Measurements from ENCODE around the gene KCND2.

Gene KCND2

DNA sequence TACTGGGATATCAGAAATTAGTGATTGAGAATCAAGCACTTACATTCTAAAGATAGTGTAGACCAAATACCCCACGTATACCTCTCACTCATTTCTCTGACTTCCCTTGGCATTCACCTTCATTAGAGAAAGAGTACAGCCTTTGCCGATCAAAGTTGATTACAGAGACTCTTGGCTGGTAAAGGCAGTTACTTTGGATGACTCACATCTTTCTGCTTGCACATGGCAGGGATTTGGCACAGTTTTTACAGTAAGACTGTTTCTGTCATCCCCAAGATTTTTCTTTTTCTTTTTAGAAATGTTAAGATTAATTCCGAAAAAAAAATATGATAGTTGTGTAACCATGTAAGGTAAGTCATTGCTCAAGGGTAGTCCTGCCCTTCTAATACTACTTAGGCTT lies 442.0 kb downstream of the KCND2 start:
- DNase-seq = no peak

DNA sequence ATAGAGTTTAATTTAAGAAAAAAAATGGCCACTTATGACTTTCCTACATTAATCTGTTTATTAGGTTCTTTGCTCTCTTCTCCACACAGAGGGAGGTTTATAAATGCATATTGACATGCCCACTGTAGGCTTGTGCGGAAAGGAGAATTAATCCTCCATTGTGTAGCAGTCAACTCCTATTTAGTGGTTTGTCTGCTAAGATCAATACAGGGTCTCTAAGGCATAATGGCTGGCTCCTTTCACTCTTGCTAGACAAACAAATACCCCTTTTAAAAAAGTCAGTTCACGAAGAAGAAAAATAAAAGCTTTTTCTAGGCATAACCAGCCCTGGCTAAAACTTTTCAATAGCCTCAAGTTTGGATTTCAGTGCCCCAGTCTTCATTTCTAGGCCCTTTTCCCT lies 443.3 kb downstream of the KCND2 start:
- no peak for DNase-seq

DNA sequence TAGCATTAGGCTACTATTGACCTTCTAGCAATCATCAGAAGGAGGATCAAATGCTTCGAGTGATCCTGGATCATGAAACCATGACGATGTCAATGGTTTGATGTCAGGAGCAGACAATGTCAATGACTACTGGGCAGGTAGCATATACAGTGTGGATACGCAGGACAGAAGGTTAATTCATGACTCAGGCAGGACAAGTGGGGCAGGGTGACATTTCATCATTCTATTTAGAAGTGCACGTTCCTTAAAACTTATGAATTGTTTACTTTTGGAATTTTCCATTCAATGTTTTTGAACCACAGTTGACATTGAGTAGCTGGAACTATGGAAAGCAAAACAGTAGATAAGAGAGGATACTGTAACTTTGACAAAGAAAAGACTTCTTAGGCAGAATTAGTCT lies 444.2 kb downstream of the KCND2 start:
- no peak for DNase-seq

DNA sequence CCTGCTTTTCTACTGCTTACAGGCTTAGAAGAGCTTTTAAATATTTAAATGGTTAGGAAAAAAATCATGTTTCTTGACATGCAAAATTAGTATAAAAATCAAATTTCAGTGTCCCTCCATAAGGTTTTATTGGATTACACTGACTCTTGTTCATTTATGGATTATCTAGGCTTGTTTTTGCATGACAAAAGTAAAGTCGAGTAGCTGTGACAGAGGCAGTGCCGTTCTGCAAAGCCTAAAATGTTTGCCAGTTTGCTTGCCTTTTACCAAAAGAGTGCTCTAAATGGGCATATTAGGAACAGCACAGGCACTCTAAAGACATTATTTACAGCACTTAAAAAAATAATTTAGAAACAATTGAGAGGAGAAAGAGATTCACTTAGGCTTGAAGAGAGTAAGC lies 445.4 kb downstream of the KCND2 start:
- DNase-seq = no peak

DNA sequence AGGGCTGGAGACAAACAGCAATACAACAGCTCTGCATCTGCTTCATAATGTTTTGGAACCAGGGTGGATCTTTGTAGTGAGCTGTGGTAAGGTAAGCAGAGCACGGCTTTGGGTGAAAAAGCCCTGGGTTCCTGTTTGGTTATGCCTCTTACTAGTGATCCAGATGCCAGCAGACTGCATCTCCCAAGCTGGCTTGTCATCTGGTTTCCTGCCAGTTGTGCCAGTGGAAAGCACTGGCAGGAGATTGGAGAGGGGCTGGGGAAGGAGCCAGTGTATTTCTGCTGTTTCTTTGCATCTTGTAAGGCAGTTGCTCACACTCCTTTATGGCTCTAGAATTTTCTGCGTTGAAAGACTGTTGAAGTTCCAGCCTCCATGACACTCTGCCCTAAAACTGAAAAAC lies 447.3 kb downstream of the KCND2 start:
- DNase-seq = no peak

DNA sequence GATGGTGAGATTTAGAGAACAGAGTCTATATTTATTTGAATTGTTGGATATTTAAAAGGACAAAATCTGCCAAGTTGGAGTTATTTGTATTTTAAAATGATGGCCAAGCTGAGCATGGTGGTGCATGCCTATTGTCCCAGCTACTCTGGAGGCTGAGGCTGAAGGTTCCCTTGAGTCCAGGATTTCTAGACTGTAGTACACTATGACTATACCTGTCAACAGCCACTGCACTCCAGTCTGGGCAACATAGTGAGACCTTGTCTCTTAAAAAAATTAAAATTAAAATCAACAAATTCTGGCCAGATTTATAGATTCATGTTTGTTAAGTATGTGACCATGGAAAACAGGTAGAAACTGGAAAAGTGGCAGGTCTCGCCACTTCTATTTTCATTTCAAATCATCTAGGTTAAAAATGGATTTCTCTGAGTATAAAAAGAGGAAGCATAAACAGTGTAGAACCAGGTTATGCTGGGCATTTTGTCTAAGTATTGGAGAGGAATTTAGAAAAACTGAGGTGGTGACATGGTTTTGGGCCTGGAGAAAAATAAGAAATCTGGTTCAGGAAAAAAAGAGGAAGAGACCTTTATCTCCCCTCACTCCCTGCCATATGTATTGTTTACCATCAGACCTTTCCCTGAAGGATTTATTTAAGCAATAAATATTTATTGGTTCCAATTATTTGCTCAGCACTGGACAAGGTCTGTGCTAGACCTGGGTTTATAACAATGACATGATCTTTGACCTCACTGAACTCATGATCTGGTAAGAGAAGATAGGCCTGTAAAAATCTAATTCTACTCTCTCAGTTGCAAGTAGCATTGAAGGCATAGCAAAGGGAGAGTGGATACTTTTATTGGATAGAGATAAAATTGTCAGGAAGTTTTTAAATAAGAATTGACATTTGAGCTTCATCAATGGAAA lies 450.8 kb downstream of the KCND2 start:
- DNase-seq = no peak

DNA sequence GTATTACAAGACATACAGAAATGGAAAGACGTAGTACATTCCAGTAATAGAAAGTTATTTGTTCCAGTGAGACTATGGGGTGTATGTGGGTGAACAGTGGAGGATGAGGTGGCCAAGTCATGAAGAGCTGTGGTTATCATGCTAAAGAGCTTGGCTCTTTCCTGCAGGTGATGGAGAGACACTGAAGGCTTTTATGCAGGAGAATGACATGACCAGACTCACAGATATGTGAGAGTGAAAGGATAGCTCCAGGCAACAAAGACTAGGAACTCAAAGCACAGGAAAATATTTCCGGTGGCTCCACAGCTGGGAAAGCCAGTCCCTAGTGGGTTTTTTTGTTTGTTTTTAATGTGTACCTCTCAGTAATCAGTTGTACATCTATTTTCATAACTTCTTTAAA lies 451.5 kb downstream of the KCND2 start:
- no peak for DNase-seq

DNA sequence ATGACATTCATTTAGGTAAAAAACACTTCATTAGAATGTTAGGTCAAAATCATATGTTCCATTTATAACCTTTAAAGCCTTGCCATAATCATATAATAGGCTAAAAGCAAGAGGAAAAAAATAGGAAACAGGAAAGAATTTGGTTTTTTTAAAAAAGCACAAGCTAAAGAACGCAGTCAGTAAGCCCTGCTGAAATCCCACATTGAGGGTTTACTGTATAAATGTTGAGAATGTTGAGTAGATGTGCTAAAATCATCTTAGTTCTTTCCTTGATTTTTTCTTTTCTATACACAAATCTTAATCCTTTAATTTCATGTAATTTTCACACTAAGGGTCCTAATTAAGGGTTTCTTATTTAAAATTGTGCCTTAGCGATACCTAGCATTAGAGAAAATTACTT lies 452.0 kb downstream of the KCND2 start:
- no peak for DNase-seq

DNA sequence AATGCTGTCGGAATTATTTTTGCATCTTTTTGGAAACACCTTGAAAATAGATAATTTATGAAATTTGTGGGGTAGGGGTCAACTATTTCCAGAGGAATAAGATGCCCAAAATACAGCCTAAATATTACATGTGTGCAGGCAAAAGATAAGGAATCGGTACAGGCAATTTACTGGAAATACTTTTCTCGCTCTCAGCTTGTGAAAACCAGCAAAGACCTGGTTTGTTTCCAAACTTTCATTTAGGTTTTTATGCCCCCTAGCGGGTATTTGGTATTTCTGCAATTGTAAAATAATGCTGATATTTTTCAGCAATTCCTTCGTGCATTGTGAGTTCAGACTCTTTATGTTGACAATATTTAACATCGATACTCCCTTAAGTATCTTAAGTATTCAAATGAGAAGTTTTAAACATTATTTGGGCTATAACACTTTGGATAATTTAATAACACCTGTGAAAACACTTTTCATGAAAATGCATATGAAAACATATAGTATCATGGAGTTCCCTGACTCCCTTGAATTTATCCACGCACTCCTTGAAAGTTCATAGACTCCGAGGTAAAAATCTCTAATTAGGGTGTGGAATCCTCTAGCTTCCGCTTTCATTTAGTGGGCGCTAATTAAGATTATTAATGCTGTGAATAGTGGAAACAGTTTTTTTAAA lies 452.5 kb downstream of the KCND2 start:
- no peak for DNase-seq

DNA sequence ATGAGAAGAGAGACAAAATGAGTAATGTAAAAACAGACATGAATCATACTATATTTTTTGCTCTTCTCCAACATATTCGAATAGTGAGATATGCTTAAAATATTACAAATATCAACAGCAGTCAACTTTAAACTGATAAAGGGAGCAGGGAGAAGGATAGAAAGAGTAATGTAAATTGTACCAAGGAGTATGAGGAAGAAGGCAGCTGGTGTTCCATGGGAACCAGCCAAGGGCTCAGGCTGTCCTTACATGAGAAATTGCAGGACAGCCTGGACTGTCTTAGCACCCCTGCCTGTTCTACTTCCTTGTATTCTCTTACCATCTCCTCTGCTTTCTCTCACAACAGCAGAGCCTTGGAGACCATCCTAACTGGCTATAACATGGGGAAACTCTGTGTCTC lies 456.3 kb downstream of the KCND2 start:
- no peak for DNase-seq

DNA sequence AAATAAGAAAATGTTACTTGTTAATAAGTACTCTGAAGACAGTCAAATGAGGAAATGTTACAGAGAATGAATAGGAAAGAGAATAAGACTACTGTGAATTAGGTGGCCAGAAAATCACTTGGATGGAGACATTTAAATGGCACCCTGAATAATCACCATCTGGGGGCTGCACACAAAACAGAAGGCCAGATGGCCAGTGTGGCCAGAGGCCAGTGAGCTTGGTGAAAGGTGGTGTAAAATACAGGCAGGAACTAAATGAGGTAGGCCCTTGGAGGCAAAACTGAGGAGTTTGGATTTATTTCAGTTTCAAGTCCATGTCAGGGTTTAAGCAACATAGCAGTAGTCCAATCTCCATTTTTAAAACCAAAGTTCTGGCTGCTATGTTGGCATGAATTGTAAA lies 458.3 kb downstream of the KCND2 start:
- no peak for DNase-seq

DNA sequence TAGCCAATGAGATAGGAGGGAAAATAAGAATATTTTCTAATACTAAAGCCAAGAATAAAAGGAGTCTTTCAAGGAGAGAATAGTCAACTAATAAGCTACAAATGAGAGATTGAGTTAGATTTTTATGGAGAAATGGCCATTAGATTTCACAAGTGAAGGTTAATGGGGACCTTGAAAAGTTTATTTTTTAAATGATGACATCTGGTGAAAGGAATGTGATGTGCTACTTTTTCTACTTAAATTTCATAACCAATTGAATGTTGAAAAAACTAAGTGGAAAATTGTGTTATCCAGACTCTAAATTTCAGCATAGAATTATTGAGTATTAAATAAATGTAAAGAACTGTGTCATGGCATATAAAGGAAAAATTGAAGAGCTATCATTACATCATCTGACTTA lies 459.3 kb downstream of the KCND2 start:
- DNase-seq = no peak

DNA sequence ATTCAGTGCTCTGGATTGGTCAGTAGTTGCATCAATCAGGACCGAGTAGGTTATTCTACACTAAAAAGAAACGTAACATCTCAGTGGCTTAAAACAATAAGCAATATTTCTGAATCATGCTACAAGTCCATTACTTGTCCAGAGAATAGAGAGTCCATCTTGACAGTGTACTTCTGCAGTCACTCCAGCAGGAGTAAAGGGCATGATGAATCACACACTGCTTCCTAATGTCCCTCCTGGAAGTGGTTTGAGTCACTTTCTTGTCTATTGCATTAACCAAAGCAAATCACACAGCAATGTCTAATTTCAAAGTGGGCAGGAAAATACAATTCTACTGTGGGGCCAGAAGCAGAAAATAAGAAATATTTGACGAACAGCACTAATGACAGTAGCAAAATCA lies 460.2 kb downstream of the KCND2 start:
- no peak for DNase-seq

DNA sequence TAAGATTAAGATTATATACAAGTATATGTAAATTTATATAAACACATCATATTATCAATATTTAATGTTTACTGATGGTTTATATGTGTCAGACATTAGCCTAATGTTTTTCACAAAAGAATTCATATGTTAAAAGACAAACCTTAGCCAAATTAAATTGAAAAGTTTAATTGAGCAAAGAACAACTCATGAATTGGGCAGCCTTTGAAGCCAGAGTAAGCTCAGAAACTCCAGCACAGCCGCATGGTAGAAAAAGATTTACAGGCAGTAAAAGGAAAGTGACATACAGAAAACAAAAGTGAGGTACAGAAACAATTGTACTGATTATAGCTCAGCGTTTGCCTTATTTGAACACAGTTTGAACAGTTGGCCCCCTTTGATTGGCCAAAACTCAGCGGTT lies 460.9 kb downstream of the KCND2 start:
- DNase-seq = no peak

DNA sequence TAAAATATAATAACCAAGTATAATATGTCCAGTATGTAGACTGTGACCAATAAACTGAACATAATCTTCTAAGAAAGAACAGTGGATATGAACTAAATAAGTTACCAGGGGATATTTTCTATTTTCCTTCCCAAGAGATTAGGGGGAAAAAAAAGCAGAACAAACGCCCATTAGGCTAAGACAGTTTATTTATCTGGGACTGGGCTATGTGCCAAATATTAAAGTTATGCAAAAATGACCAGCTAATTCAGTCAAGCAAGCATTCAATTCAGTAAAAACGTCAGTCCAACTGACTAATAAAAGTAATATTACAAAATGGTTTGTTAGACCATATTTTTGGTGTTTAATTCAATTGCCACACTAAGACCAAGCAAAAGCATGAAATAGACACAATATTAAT lies 462.8 kb downstream of the KCND2 start:
- no peak for DNase-seq

DNA sequence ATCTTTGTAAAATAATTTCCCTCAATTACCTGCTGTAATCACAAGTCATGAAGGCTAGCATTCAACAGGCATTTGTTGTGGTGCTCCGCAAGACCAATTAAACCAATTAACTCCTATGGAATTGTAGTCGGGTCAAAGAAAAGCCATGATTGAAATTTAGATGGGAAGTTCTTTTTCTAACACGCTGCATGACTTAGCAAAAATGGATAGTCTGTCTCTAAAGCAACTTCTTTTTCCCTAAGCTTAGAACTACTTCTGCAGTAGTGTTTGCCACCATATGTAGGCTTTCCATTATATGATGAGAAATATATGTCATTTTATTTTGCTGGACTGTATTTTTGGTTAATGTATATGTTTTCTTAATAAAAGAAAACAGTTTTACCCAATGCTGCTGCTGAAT lies 465.8 kb downstream of the KCND2 start:
- DNase-seq = no peak

DNA sequence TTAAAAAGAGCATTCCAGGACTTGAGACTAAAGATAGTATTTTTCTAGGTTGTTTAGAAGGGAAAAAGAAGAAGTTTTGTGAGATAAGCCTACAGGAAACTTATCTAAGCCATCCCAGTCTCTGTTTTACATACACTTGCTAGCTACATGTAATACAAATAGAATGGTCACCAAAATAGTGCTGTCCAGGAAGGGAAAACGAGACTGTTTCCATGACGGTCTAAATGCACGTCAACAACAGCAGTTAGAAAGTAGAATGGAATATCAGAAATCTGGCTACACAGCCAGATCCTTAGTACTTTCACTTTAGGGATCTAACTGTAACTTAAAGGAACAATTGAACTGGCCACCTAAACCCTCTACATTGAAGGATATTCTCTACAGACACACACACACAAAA lies 467.4 kb downstream of the KCND2 start:
- no peak for DNase-seq

DNA sequence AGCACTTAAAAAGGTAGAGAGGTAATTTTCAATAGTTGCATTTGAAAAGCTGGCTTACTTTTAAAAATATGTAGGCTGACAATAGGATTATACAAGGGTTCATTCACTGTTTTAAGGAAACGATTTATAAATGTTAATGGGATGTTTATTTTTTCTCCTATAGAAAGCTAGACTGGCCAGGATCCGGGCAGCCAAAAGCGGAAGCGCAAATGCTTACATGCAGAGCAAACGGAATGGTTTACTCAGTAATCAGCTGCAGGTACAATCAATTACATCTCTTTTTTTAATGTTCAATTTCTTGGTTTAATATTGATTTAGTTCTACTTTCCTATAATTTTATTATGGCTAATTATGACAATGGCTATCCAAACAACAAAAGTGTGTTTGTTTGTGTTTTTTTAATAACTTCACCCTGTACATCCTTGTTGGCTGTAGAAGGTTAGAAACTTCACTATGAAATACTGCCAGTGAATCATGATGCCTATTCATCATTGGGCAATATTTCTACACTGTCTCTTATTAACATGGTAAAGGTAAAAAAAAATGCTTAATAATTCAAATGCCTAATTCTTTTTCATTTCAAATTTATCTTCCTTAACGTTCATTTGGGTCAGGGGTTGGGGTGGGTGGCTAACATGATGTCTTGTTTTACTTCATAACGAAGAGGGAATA lies 468.5 kb downstream of the KCND2 start:
- DNase-seq = no peak

DNA sequence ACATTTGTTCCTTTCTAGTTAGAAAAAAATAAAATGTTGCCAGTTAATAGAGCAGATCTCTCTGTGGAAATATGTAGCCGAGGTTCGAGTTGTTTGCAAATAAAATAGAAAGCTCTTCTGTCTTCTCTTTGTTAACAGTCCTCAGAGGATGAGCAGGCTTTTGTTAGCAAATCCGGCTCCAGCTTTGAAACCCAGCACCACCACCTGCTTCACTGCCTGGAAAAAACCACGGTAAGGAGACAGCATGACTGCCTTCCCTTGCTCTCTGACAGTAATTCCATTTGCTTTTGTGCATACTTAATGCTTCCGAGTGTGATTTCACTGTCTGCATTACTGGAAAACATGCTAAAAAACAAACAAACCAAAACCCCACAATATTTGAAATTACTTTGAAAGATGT lies 469.4 kb downstream of the KCND2 start:
- no peak for DNase-seq

DNA sequence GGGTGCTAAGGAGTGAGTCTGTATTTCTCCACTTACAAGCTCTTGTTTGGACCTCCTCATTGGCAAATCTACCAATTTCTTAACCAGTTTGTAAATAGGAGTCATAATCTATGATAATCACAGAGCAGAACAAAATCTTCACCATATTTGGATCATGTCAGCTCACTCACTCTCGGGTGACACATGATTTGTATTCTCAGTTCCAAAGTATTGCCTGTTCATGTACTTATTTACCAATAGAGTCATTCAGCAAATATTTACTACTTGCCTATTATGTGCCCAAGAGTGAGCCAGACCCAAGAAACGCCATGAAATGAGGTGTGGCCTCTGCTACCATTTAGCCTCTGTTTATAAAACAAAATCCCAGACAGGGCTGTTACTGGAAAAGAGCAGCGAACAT lies 470.2 kb downstream of the KCND2 start:
- no peak for DNase-seq

DNA sequence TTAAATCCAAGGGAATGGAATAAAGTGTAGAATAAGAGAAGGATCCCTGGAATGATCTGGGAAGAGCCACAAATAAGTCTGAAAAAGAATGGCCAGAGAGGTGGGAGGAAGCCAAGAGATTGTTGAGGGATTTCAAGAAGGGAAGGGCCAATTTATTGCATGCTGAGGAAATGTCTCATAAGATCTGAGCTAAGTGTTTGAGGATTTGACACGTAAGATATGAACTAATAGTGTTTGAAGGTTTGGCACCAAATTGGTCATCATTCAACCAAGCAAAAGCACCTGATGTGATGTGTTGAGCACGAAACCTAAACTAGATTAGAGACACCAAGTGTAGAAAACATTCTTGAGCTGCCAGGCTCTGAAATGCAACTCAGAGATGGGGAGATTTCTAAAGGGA lies 487.1 kb downstream of the KCND2 start:
- no peak for DNase-seq

DNA sequence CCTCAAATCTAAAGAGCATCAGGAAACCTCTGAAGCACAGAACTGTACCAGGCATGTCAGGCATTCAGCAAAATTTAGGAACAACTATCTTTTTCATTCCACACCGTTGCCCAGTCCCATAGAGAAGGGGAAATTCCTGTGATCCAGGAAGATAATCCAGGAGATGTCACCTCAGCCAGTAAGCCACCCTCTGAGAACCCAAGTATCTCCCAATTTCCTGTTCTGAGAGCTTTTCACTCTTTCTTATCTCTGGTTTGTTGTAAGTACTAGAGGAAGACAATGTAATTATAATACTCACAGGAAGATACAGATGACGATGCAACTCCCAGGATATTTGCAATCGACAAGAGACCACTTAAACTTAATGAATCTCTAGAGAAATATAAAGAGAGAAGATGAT lies 487.9 kb downstream of the KCND2 start:
- no peak for DNase-seq

DNA sequence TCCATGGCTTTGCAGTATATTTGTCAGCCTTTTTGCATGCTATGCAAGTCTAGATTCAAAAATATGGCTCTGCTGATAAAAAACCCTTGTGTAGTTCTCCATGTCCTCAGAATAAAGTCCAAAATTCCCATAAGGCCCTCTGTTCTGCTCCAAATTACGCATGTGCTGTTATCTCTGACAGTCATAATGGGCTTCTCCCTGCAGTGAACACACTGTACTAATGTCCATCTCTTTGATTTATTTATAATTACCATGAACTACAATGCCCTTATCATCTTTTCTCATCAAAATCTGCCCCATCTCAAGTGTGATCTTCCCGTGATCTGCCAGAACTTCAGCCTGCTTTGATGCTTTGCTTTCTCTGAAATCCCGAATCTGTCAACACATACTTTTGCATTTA lies 497.2 kb downstream of the KCND2 start:
- DNase-seq = no peak

DNA sequence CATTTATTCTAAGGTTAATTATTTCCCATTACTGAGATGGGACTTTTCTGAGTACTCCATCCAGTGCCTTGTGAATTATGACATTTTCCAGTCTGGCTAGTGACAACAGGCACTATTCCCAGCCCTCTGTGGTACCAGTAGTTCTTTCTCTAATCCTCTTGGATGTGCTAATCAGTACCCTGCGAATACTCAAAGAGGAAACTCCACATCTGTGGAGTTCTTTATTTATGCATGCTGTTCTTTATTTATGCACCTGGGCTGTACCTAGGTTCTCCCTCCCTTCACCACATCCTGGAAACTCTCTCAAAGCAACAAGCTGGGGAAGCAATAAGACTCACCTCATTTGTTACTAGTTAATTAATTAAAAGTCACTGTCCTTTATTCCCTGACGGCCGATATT lies 501.5 kb downstream of the KCND2 start:
- no peak for DNase-seq

Measured in activated naive CD4-positive, alpha-beta T cell (primary cell).